GM10248 (cell line): ENCODE data around the gene GPR27.

Source experiments
- CTCF ChIA-PET: fragments of 300-600 bp; sonication (Branson Sonifier 250); formaldehyde crosslinking; extraction: SDS; loops from one replicate; lab custom pipeline; 2021; ENCODE audit warnings: antibody characterized with exemption; lab: Yijun Ruan, JAX
- POLR2A ChIA-PET: fragments of 350-650 bp; sonication (Branson Sonifier 250); formaldehyde crosslinking; extraction: SDS; loops from one replicate; lab custom pipeline; 2020; ENCODE audit warnings: antibody characterized with exemption; lab: Yijun Ruan, JAX
- DNase-seq: peaks from one replicate; pipeline ENCODE4 v3.0.0; 2012; ENCODE audit errors: extremely low spot score
- TF ChIP-seq, protein P1 (sequence below): IDR thresholded peaks from 2 replicates; pipeline ENCODE4 v1.5.1; 2012; ENCODE audit warnings: mild to moderate bottlenecking, low read depth; ENCODE audit errors: extremely low read depth, missing control alignments, control extremely low read depth

Gene GPR27

GRCh38 chr3:71744738-71745137 is 8.9 kb upstream of the GPR27 start:
- TF ChIP-seq, protein P1, sequence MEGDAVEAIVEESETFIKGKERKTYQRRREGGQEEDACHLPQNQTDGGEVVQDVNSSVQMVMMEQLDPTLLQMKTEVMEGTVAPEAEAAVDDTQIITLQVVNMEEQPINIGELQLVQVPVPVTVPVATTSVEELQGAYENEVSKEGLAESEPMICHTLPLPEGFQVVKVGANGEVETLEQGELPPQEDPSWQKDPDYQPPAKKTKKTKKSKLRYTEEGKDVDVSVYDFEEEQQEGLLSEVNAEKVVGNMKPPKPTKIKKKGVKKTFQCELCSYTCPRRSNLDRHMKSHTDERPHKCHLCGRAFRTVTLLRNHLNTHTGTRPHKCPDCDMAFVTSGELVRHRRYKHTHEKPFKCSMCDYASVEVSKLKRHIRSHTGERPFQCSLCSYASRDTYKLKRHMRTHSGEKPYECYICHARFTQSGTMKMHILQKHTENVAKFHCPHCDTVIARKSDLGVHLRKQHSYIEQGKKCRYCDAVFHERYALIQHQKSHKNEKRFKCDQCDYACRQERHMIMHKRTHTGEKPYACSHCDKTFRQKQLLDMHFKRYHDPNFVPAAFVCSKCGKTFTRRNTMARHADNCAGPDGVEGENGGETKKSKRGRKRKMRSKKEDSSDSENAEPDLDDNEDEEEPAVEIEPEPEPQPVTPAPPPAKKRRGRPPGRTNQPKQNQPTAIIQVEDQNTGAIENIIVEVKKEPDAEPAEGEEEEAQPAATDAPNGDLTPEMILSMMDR = no peak
- no peak for DNase-seq
- CTCF ChIA-PET = interaction anchor here (1.1 kb wide), 1 partner anchor 15 kb away, joined by 3 read pairs; no protein-coding TSS in a partner anchor
- POLR2A ChIA-PET = no interaction called here

GRCh38 chr3:71751602-71752001 is 2.1 kb upstream of the GPR27 start:
- CTCF ChIA-PET = interaction anchor here (1.4 kb wide), 1 partner anchor 21 kb away, joined by 3 read pairs; no protein-coding TSS in a partner anchor
- no peak for DNase-seq
- POLR2A ChIA-PET = no interaction called here
- TF ChIP-seq, protein P1 = no peak

GRCh38 chr3:71752831-71753700 is 589 bp upstream of the GPR27 start:
- ChIA-PET POLR2A (no interaction called here), CTCF (interaction anchor here (1.4 kb wide), 1 partner anchor 23 kb away, joined by 3 read pairs; no protein-coding TSS in a partner anchor)
- no peak for DNase-seq
- TF ChIP-seq, protein P1 = no peak

DNA sequence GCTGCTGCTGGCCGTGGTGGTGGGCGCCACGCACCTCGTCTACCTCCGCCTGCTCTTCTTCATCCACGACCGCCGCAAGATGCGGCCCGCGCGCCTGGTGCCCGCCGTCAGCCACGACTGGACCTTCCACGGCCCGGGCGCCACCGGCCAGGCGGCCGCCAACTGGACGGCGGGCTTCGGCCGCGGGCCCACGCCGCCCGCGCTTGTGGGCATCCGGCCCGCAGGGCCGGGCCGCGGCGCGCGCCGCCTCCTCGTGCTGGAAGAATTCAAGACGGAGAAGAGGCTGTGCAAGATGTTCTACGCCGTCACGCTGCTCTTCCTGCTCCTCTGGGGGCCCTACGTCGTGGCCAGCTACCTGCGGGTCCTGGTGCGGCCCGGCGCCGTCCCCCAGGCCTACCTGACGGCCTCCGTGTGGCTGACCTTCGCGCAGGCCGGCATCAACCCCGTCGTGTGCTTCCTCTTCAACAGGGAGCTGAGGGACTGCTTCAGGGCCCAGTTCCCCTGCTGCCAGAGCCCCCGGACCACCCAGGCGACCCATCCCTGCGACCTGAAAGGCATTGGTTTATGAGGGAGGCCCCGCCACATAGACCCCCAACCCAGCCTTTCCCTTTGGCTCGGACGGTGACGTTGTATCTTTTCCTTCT is 1.1 kb downstream of the GPR27 start:
- ChIA-PET POLR2A (no interaction called here), CTCF (no interaction called here)
- TF ChIP-seq, protein P1 = no peak
- DNase-seq = no peak

DNA sequence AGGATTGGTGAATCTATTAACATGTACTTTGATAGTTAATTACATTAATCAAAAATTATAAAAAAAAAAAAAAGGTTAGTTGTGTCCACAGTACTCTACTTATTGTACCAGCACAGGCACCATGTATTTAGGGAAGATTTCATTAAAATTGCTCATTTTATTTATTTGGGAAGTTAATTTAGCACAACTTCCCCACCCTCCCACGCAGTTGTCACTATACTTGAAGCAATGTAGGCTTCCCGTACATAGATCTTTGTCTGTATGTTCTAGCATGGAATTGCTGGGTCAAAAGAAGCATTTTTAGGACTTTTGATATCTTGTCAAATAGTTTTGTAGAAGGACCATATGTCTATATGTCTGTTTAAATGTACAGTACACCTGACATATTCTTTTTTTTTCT is 4.4 kb downstream of the GPR27 start:
- ChIA-PET CTCF (no interaction called here), POLR2A (no interaction called here)
- no peak for DNase-seq
- TF ChIP-seq, protein P1 = no peak

GRCh38 chr3:71759401-71759800 is 5.7 kb downstream of the GPR27 start:
- ChIA-PET CTCF (interaction anchor here (1.1 kb wide), 1 partner anchor 13 kb away, joined by 3 read pairs; no protein-coding TSS in a partner anchor), POLR2A (no interaction called here)
- TF ChIP-seq, protein P1 = no peak
- DNase-seq = no peak
